Mesenteric fat pad (tissue), 1 donor: ENCODE results near the gene CERS1. TPM values are rescaled to one million over a fixed set of nuclear protein-coding genes. Genes with fewer than 3 reads are reported as not detected.

Experiments
- DNase-seq: peaks from one replicate; pipeline ENCODE4 v3.0.0-alpha.2; 2020; ENCODE audit warnings: low spot score
- total RNA-seq: library from RNA; stranded (reverse); fragmentation: NEBNext Ultra II Directional; extraction: Animal tissue kit (Norgen Biotek cat#: 25700); gene quantifications from one replicate; pipeline ENCODE4 v1.2.1, GENCODE V29; 2021
- donor health status: DM: yes; HTN: yes; CAD: no.

The CERS1 gene
- total RNA-seq, 1 donor from 2014 or later = 0.45 TPM

GRCh38 chr19:18858906-18859646 is 36.9 kb downstream of the CERS1 start:
- no peak for DNase-seq

- DNase-seq = no peak
Observed at GRCh38 chr19:18857223-18857622, 38.7 kb downstream of the CERS1 start.

GRCh38 chr19:18856385-18857126 is 39.4 kb downstream of the CERS1 start:
- DNase-seq = no peak

GRCh38 chr19:18855647-18856384 is 40.1 kb downstream of the CERS1 start:
- DNase-seq = no peak

- DNase-seq = no peak
Observed at GRCh38 chr19:18854982-18855381, 41.0 kb downstream of the CERS1 start.

GRCh38 chr19:18853755-18854427 is 42.1 kb downstream of the CERS1 start:
- no peak for DNase-seq

GRCh38 chr19:18852648-18853047 is 43.3 kb downstream of the CERS1 start:
- no peak for DNase-seq

- no peak for DNase-seq
Observed at GRCh38 chr19:18851673-18852325, 44.2 kb downstream of the CERS1 start.

GRCh38 chr19:18850471-18851375 is 45.2 kb downstream of the CERS1 start:
- no peak for DNase-seq

GRCh38 chr19:18849838-18850400 is 46.0 kb downstream of the CERS1 start:
- DNase-seq = no peak

- no peak for DNase-seq
Observed at GRCh38 chr19:18848878-18849661, 46.9 kb downstream of the CERS1 start.

GRCh38 chr19:18847549-18848463 is 48.2 kb downstream of the CERS1 start:
- no peak for DNase-seq

GRCh38 chr19:18846862-18847548 is 49.0 kb downstream of the CERS1 start:
- DNase-seq = no peak

- no peak for DNase-seq
Observed at GRCh38 chr19:18845961-18846360, 50.0 kb downstream of the CERS1 start.

GRCh38 chr19:18844806-18845329 is 51.1 kb downstream of the CERS1 start:
- DNase-seq = no peak

- no peak for DNase-seq
Observed at GRCh38 chr19:18843960-18844359, 52.0 kb downstream of the CERS1 start.

GRCh38 chr19:18842166-18842565 is 53.8 kb downstream of the CERS1 start:
- no peak for DNase-seq
